Measurements from ENCODE around the gene SHROOM2. TPM values are rescaled to one million over a fixed set of nuclear protein-coding genes. Genes with fewer than 3 reads are reported as not detected.

The SHROOM2 gene
- total RNA-seq, 4 donors from 2014 or later: 0.05 to 0.36 (median 0.26) TPM

GRCh38 chrX:9788911-9789310, 2.7 kb downstream of the SHROOM2 start:
- H3K27ac ChIP-seq: no peak overlapping the region
- no peak for ATAC-seq
- intact Hi-C loops (cut with DNase I; ENCODE audit: low total_unique reads) (no loop called here), in situ Hi-C loops (cut with MboI; ENCODE audit: low sequenced_read_pairs in 4 of 4) (no loop called here)
- H3K4me1 ChIP-seq: no peaks in the 10 kb centered on the region
- peaks cover 0 to 28% (median 20%) of the 10 kb centered on the region in 3 donors for H3K27me3 ChIP-seq
- no peak overlapping the region for H3K4me3 ChIP-seq
- H3K9me3 ChIP-seq: no peaks in the 10 kb centered on the region
- no peak for DNase-seq
- TF ChIP-seq POLR2A (IDR thresholded peaks at IDR 0.05): no peak
- no peak for TF ChIP-seq CTCF (IDR thresholded peaks at IDR 0.05 in 4 of 5, conservative IDR thresholded peaks at IDR 0.05 in 1 of 5)
- H3K36me3 ChIP-seq: no peaks in the 10 kb centered on the region

GRCh38 chrX:9789555-9789954, 3.3 kb downstream of the SHROOM2 start:
- intact Hi-C loops (cut with DNase I; ENCODE audit: low total_unique reads) (no loop called here), in situ Hi-C loops (cut with MboI; ENCODE audit: low sequenced_read_pairs in 4 of 4) (no loop called here)
- TF ChIP-seq POLR2A (IDR thresholded peaks at IDR 0.05) (no peak), CTCF (IDR thresholded peaks at IDR 0.05 in 4 of 5, conservative IDR thresholded peaks at IDR 0.05 in 1 of 5) (no peak)
- Histone ChIP-seq H3K4me1 (no peaks in the 10 kb centered on the region), H3K27ac (no peak overlapping the region), H3K9me3 (no peaks in the 10 kb centered on the region), H3K36me3 (no peaks in the 10 kb centered on the region), H3K4me3 (no peak overlapping the region), H3K27me3 (peaks cover 0 to 28% (median 20%) of the 10 kb centered on the region in 3 donors)
- ATAC-seq (no peak), DNase-seq (no peak)

GRCh38 chrX:9790866-9791265, 4.6 kb downstream of the SHROOM2 start:
- DNase-seq: no peak
- no peak for ATAC-seq
- H3K27ac ChIP-seq: no peak overlapping the region
- intact Hi-C loops (cut with DNase I; ENCODE audit: low total_unique reads) (no loop called here), in situ Hi-C loops (cut with MboI; ENCODE audit: low sequenced_read_pairs in 4 of 4) (no loop called here)
- H3K4me1 ChIP-seq: no peaks in the 10 kb centered on the region
- H3K27me3 ChIP-seq: peaks cover 0 to 28% (median 20%) of the 10 kb centered on the region in 3 donors
- no peaks in the 10 kb centered on the region for H3K36me3 ChIP-seq
- peaks cover 0 to 5% (median 0%) of the 10 kb centered on the region in 3 donors for H3K9me3 ChIP-seq
- no peak for TF ChIP-seq CTCF (IDR thresholded peaks at IDR 0.05 in 4 of 5, conservative IDR thresholded peaks at IDR 0.05 in 1 of 5)
- no peak for TF ChIP-seq POLR2A (IDR thresholded peaks at IDR 0.05)
- no peak overlapping the region for H3K4me3 ChIP-seq

GRCh38 chrX:9794495-9794894, 8.3 kb downstream of the SHROOM2 start:
- no peak overlapping the region for H3K27ac ChIP-seq
- no peaks in the 10 kb centered on the region for H3K4me1 ChIP-seq
- TF ChIP-seq CTCF (IDR thresholded peaks at IDR 0.05 in 4 of 5, conservative IDR thresholded peaks at IDR 0.05 in 1 of 5) (no peak), POLR2A (IDR thresholded peaks at IDR 0.05) (no peak)
- H3K9me3 ChIP-seq: peaks cover 0 to 5% (median 0%) of the 10 kb centered on the region in 3 donors
- intact Hi-C loops (cut with DNase I; ENCODE audit: low total_unique reads): no loop called here
- in situ Hi-C loops (cut with MboI; ENCODE audit: low sequenced_read_pairs in 4 of 4): no loop called here
- DNase-seq: no peak
- ATAC-seq: no peak
- no peak overlapping the region for H3K4me3 ChIP-seq
- peaks cover 0 to 3% (median 0%) of the 10 kb centered on the region in 3 donors for H3K27me3 ChIP-seq
- no peaks in the 10 kb centered on the region for H3K36me3 ChIP-seq
